ENCODE data around the gene RGL1. TPM values are rescaled to one million over a fixed set of nuclear protein-coding genes. Genes with fewer than 3 reads are reported as not detected.

RGL1 gene
- total and polyA plus RNA-seq, 3 donors from 2014 or later = 34.3 to 58.2 (median 41.5) TPM

DNA sequence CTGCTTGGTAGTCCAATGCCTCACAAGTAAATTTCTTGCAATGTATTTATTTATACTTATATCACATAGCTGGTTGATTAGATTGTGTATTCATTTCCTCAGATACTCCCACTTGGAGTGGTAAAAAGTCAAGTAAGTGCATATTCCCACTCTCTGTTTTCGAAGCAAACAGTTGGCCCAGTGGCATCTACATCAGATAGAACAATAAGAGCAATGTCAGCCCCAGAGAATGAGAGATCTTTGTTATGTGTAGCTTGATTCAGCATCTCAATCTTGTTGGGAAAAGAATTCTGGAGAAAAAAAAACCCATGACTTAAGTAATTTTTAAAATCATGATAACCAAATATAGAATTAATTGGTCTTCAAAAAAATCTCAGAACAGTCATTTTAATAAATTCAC is 25.5 kb downstream of the RGL1 start:
- Histone ChIP-seq H3K4me1 (peaks cover 13% of the 10 kb centered on the region), H3K27me3 (no peaks in the 10 kb centered on the region), H3K27ac (no peak overlapping the region), H3K36me3 (ENCODE audit: low read depth, missing control alignments) (no peaks in the 10 kb centered on the region), H3K4me3 (no peak overlapping the region), H3K9me3 (no peaks in the 10 kb centered on the region)
- WGBS, 2 donors = 60 to 88% methylated on average over 1 of the region's 1 CpG
- no peak for DNase-seq
- TF ChIP-seq, protein P1, sequence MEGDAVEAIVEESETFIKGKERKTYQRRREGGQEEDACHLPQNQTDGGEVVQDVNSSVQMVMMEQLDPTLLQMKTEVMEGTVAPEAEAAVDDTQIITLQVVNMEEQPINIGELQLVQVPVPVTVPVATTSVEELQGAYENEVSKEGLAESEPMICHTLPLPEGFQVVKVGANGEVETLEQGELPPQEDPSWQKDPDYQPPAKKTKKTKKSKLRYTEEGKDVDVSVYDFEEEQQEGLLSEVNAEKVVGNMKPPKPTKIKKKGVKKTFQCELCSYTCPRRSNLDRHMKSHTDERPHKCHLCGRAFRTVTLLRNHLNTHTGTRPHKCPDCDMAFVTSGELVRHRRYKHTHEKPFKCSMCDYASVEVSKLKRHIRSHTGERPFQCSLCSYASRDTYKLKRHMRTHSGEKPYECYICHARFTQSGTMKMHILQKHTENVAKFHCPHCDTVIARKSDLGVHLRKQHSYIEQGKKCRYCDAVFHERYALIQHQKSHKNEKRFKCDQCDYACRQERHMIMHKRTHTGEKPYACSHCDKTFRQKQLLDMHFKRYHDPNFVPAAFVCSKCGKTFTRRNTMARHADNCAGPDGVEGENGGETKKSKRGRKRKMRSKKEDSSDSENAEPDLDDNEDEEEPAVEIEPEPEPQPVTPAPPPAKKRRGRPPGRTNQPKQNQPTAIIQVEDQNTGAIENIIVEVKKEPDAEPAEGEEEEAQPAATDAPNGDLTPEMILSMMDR (IDR thresholded peaks at IDR 0.05) = no peak
- no peak for TF ChIP-seq POLR2A (IDR thresholded peaks at IDR 0.05)
- intact Hi-C loops (cut with DNase I; ENCODE audit: low total_unique reads) = no loop called here

DNA sequence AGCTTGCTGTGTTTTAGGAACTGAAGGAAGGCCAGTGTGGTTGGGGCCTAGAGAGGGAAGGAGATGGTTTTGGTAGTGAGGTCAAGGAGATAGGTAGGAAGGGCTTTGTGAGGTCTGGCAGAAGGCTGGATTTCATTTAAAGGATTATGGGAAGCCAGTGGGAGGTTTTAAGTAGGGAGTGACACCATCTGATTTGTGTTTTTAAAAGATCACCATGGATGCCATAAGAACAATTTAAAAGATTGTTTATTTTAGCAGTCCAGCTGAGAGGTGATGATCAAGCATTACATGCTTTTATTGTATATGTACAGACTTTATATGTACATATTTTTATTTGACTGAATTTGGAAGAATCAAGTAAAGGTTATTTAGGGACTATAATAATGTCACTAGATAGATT is 26.4 kb downstream of the RGL1 start:
- no peak overlapping the region for H3K27ac ChIP-seq
- no peaks in the 10 kb centered on the region for H3K36me3 ChIP-seq (ENCODE audit: low read depth, missing control alignments)
- no peak for DNase-seq
- H3K4me1 ChIP-seq = peaks cover 10% of the 10 kb centered on the region
- intact Hi-C loops (cut with DNase I; ENCODE audit: low total_unique reads) = no loop called here
- H3K9me3 ChIP-seq = no peaks in the 10 kb centered on the region
- no peak for TF ChIP-seq POLR2A (IDR thresholded peaks at IDR 0.05)
- TF ChIP-seq, protein P1 (IDR thresholded peaks at IDR 0.05) = no peak
- H3K4me3 ChIP-seq = no peak overlapping the region
- no peaks in the 10 kb centered on the region for H3K27me3 ChIP-seq

DNA sequence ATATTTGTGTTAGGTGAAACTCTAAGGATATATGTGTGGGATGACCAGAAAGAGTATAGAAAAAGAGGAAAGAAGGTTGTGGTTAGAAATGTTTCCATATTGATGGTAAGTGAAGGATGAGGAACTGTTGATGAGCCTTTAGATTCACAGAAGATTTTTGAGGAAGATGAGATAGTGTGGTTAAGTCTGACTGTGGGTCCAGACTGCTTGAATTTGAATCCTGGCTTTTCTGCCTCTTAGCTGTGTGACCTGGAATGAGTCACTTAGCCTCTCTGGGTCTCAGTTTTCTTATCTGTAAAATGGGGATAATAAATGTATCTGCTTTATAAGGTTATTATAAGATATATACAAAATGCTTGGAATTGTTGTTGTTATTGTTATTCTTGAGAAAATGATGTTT is 27.5 kb downstream of the RGL1 start:
- no peak overlapping the region for H3K27ac ChIP-seq
- no peak for TF ChIP-seq POLR2A (IDR thresholded peaks at IDR 0.05)
- TF ChIP-seq, protein P1 (IDR thresholded peaks at IDR 0.05) = no peak
- no peaks in the 10 kb centered on the region for H3K36me3 ChIP-seq (ENCODE audit: low read depth, missing control alignments)
- DNase-seq = no peak
- H3K27me3 ChIP-seq = no peaks in the 10 kb centered on the region
- intact Hi-C loops (cut with DNase I; ENCODE audit: low total_unique reads) = no loop called here
- H3K4me1 ChIP-seq = peaks cover 2% of the 10 kb centered on the region
- H3K9me3 ChIP-seq = no peaks in the 10 kb centered on the region
- H3K4me3 ChIP-seq = no peak overlapping the region

GRCh38 chr1:183834568-183834967 is 29.6 kb downstream of the RGL1 start:
- no peaks in the 10 kb centered on the region for H3K36me3 ChIP-seq (ENCODE audit: low read depth, missing control alignments)
- H3K27ac ChIP-seq = peak overlapping the region in 1 of 2 donors; percentile 28
- TF ChIP-seq, protein P1 (IDR thresholded peaks at IDR 0.05) = no peak
- no peak for TF ChIP-seq POLR2A (IDR thresholded peaks at IDR 0.05)
- H3K9me3 ChIP-seq = no peaks in the 10 kb centered on the region
- H3K27me3 ChIP-seq = no peaks in the 10 kb centered on the region
- 57% methylated on average over 3 of the region's 3 CpGs for WGBS, 2 donors
- intact Hi-C loops (cut with DNase I; ENCODE audit: low total_unique reads) = no loop called here
- peak; percentile 54 for DNase-seq
- no peaks in the 10 kb centered on the region for H3K4me1 ChIP-seq
- no peak overlapping the region for H3K4me3 ChIP-seq

DNA sequence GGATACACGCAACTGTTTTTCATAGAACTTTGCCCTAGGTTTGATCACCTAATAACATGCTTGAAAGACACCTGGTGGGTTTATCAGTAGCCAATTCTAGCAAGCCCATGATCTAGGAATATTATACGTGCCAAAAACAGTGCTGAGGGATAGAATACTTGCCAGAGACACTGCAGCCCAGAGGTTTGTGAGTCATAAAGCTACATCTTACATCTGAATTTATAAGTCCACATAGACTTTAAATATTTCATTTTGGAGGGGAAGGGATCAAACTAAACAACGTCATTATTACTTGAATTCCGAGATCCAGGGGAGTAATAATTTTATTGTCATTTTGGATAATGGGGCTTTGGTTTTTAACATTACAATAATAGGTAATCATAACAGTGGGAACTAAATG is 31.7 kb downstream of the RGL1 start:
- WGBS, 2 donors = 77 to 82% methylated on average over 4 of the region's 4 CpGs
- intact Hi-C loops (cut with DNase I; ENCODE audit: low total_unique reads) = no loop called here

More for the DNA sequence above, 31.7 kb downstream of the RGL1 start:
- H3K4me3 ChIP-seq = no peak overlapping the region
- no peaks in the 10 kb centered on the region for H3K4me1 ChIP-seq
- DNase-seq = no peak
- H3K9me3 ChIP-seq = no peaks in the 10 kb centered on the region
- H3K27ac ChIP-seq = no peak overlapping the region
- H3K27me3 ChIP-seq = no peaks in the 10 kb centered on the region
- no peaks in the 10 kb centered on the region for H3K36me3 ChIP-seq (ENCODE audit: low read depth, missing control alignments)
- TF ChIP-seq, protein P1 (IDR thresholded peaks at IDR 0.05) = no peak
- TF ChIP-seq POLR2A (IDR thresholded peaks at IDR 0.05) = no peak
